NB4 (cell line): Measurements from ENCODE around the gene ARL11.

Experiments used
- CTCF ChIP-seq: IDR thresholded peaks from one replicate; pipeline ENCODE4 v1.5.1; 2012; ENCODE audit warnings: low read depth, low read length
- POLR2A ChIP-seq: IDR thresholded peaks from 2 replicates; pipeline ENCODE4 v1.6.1; 2011; ENCODE audit warnings: mild to moderate bottlenecking; ENCODE audit not compliant: insufficient read length; ENCODE audit errors: extremely low read depth

GRCh38 chr13:49657241-49657641 lies 28.9 kb downstream of the ARL11 start:
- no peak for TF ChIP-seq CTCF
- no peak for TF ChIP-seq POLR2A
